Measurements from ENCODE around the gene PCDHA1. TPM values are rescaled to one million over a fixed set of nuclear protein-coding genes. Genes with fewer than 3 reads are reported as not detected.

The PCDHA1 gene
- polyA plus RNA-seq, 3 donors from 2014 or later = not detected

DNA sequence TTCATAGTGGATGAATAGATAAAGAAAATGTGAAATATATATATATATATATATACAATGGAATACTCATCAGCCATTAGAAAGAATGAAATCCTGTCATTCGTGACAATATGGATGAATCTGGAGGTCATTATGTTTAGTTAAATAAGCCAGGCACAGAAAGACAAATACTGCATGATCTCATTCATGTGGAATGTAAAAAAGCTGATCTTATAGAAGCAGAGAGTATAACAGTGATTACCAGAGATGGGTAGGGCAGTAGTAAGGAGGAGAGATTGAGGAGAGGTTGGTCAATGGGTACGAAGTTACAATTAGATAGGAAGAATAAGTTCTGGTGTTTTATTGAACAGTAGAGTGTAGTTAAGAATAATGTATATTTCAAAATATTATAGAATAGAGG is 160.6 kb downstream of the PCDHA1 start:
- Mint-ChIP-seq H3K27me3 (ENCODE audit: low read depth in 3 of 3) (peaks cover 0 to 1% (median under 1%) of the 10 kb centered on the region in 3 donors), H3K9me3 (peaks cover 2 to 24% (median 12%) of the 10 kb centered on the region in 6 donors), H3K36me3 (no peaks in the 10 kb centered on the region), H3K4me3 (no peak overlapping the region), H3K4me1 (no peaks in the 10 kb centered on the region), H3K27ac (no peak overlapping the region)
- DNase-seq = no peak

DNA sequence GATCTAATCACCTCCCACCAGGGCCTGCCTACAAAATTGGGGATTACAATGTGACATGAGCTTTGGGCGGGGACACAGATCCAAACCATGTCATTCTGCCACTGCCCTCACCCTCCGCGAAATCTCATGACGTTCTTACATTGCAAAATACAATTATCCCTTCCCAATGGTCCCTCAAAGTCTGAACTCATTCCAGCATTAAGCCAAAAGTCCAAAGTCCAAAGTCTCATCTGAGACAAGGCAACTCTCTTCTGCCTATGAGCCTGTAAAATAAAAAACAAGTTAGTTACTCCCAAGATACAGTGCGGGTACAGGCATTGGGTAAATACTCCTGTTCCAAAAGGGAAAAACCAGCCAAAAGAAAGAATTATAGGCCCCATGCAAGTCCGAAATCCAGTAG is 165.7 kb downstream of the PCDHA1 start:
- DNase-seq = no peak
- peaks cover 0 to 20% (median 8%) of the 10 kb centered on the region in 6 donors for H3K9me3 Mint-ChIP-seq

DNA sequence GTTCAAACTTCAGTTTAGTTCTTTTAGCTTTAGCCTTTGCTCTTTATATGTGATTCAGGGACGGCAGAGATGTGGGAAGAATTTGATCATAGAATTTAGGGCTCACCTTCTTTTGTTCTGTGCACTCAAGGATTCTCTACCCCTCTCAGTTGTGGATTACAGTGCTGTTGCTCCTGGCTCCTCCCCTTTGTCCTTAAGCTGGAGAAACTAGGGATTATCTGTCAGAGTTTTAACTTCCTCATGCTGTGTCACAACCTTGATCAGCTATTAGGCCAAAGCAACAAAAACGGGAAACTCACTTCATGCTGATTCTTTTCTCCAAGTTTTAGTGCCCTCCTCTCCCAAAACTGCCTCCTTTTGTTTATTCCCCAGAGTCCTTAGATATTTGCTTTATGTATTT is 167.3 kb downstream of the PCDHA1 start:
- H3K27ac Mint-ChIP-seq = no peak overlapping the region
- H3K36me3 Mint-ChIP-seq = no peaks in the 10 kb centered on the region
- peaks cover 0 to 20% (median 8%) of the 10 kb centered on the region in 6 donors for H3K9me3 Mint-ChIP-seq
- peaks cover 0 to 8% (median 5%) of the 10 kb centered on the region in 3 donors for H3K27me3 Mint-ChIP-seq (ENCODE audit: low read depth in 3 of 3)
- no peak overlapping the region for H3K4me3 Mint-ChIP-seq
- H3K4me1 Mint-ChIP-seq = no peaks in the 10 kb centered on the region
- no peak for DNase-seq

More for the DNA sequence above, 165.7 kb downstream of the PCDHA1 start:
- Mint-ChIP-seq H3K4me1 (no peaks in the 10 kb centered on the region), H3K27ac (no peak overlapping the region), H3K36me3 (no peaks in the 10 kb centered on the region), H3K27me3 (ENCODE audit: low read depth in 3 of 3) (peaks cover 0 to 8% (median 5%) of the 10 kb centered on the region in 3 donors), H3K4me3 (no peak overlapping the region)

DNA sequence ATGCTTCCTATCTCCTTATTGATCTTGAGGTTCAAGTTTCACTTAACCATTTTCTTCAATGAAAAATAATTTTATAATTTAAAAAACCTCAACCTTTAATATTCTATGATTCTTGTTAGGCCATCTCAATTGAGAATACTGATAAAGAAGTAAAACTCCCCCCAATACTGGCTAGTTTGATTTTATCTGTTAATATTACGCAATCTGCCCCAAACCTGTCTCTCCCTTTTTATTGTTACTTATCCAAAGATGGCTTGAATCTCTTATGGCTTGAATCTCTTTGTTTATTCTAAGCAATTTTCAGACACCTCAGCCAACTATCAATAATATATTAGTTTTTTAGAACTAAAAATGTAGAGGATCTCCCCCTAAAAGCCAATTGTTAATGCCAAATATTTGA is 176.2 kb downstream of the PCDHA1 start:
- no peak overlapping the region for H3K4me3 Mint-ChIP-seq
- peaks cover 5 to 12% (median 6%) of the 10 kb centered on the region in 3 donors for H3K27me3 Mint-ChIP-seq (ENCODE audit: low read depth in 3 of 3)
- DNase-seq = no peak
- no peak overlapping the region for H3K27ac Mint-ChIP-seq
- H3K9me3 Mint-ChIP-seq = peaks cover 0 to 3% (median 0%) of the 10 kb centered on the region in 6 donors
- no peaks in the 10 kb centered on the region for H3K36me3 Mint-ChIP-seq
- no peaks in the 10 kb centered on the region for H3K4me1 Mint-ChIP-seq

DNA sequence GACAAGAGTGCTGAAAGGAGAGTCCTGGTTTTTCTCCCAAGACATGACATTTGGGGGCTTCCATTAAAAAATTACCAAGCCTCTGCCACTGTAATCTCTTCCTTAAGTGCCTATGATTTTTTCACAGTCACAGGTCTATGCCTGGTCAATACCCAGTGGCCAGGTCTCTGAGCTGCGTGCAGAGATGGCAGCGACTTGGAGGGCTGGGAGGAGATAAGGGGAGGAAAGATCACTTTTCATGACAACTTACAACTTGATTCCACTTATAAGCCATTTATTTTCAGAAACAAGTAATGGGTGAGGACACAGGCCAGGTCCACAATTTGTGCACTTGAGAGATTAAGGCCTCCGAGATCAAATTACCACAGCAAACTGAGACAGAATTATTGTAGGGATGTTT is 178.4 kb downstream of the PCDHA1 start:
- H3K4me1 Mint-ChIP-seq = no peaks in the 10 kb centered on the region
- no peak overlapping the region for H3K4me3 Mint-ChIP-seq
- H3K36me3 Mint-ChIP-seq = no peaks in the 10 kb centered on the region
- H3K9me3 Mint-ChIP-seq = peaks cover 0 to 3% (median 0%) of the 10 kb centered on the region in 6 donors
- H3K27me3 Mint-ChIP-seq (ENCODE audit: low read depth in 3 of 3) = peaks cover 9 to 15% (median 11%) of the 10 kb centered on the region in 3 donors
- H3K27ac Mint-ChIP-seq = no peak overlapping the region
- no peak for DNase-seq

DNA sequence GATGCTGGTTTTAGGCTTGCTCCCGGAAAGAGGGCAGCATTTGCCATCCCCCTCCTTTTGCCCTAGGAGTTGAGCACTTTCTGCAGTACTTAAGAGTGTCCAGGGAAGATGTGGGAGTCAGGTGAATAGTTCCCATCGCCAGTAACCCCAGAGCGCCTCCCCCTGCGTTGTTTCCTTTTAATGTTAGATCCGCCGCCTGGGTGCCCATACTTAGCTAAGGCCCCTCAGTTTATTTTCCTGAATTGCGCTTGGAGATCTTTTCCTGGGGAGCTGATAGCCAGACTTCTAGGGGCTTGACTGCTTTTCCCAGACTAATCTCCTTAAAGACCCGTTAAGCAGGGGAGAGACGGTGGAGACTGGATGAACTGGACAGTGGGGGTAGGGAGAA is 180.0 kb downstream of the PCDHA1 start:
- Mint-ChIP-seq H3K27me3 (ENCODE audit: low read depth in 3 of 3) (peaks cover 9 to 15% (median 11%) of the 10 kb centered on the region in 3 donors), H3K9me3 (peaks cover 0 to 3% (median 0%) of the 10 kb centered on the region in 6 donors), H3K4me1 (no peaks in the 10 kb centered on the region), H3K36me3 (no peaks in the 10 kb centered on the region), H3K4me3 (no peak overlapping the region), H3K27ac (no peak overlapping the region)
- no peak for DNase-seq

DNA sequence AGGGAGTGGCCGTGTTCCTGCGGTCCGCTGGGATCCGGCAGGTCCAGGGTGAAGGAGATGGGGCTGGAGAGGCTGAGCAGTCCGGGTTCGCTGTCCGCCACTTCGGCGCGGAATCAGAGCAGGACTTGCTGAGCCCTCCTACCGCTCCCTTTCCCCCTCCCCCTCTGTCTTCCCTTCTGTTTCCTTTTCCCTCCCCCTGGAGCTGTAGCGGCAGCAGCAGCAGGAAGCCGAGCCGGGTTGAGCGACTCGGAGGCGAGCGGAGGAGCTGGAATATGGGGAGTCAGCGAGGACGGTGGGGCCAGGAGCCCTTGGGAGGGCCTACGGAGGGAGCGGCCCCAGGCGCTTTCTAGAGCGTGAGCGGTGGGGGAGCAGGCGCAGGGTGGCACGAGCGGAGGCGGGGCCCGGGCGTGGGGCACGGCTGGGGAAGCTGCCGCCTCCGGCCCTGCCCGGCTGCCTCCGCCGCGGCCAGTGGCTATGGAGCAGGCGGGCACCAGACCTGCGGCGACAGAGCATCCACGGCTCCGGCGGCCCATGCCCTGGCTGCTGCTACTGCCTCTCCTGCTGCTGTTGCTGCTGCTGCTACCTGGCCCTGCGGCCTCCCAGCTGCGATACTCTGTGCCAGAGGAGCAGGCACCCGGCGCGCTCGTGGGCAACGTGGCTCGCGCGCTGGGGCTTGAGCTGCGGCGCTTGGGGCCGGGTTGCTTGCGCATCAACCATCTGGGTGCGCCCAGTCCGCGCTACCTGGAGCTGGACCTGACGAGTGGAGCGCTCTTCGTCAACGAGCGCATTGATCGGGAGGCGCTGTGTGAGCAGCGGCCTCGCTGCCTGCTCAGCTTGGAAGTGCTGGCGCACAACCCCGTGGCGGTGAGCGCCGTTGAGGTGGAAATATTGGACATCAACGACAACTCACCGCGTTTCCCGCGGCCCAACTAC is 180.6 kb downstream of the PCDHA1 start, which contains the start of gene PCDHAC2:
TSS of gene PCDHAC2 (plus strand) at position 184 of the 933 bp plus-strand sequence. CDS start at position 475, 291 bp downstream.
- no peak for DNase-seq
- Mint-ChIP-seq H3K9me3 (peaks cover 0 to 3% (median 0%) of the 10 kb centered on the region in 6 donors), H3K4me1 (no peaks in the 10 kb centered on the region), H3K4me3 (no peak within 1 kb of the TSS), H3K36me3 (no peaks in the 10 kb centered on the region), H3K27me3 (ENCODE audit: low read depth in 3 of 3) (peaks cover 9 to 15% (median 11%) of the 10 kb centered on the region in 3 donors), H3K27ac (no peak within 1 kb of the TSS)

DNA sequence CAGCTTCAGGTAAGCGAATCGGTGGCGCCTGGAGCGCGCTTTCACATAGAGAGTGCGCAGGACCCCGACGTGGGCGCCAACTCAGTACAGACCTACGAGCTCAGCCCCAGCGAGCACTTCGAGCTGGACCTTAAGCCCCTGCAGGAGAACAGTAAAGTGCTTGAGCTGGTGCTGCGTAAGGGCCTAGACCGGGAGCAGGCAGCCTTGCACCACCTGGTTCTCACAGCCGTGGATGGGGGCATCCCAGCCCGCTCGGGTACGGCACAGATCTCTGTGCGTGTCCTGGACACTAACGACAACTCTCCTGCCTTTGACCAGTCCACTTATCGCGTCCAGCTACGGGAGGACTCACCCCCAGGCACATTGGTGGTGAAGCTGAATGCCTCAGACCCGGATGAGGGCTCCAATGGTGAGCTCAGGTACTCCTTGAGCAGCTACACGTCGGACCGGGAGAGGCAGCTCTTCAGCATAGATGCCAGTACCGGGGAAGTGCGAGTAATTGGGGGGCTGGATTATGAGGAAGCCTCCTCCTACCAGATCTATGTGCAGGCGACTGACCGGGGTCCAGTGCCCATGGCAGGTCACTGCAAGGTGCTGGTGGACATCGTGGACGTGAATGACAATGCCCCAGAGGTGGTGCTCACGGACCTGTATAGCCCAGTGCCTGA is 181.4 kb downstream of the PCDHA1 start:
- no peaks in the 10 kb centered on the region for H3K4me1 Mint-ChIP-seq
- peaks cover 9 to 15% (median 9%) of the 10 kb centered on the region in 3 donors for H3K27me3 Mint-ChIP-seq (ENCODE audit: low read depth in 3 of 3)
- no peak overlapping the region for H3K4me3 Mint-ChIP-seq
- no peak overlapping the region for H3K27ac Mint-ChIP-seq
- peaks cover 0 to 3% (median 0%) of the 10 kb centered on the region in 6 donors for H3K9me3 Mint-ChIP-seq
- H3K36me3 Mint-ChIP-seq = no peaks in the 10 kb centered on the region
- no peak for DNase-seq

GRCh38 chr5:140969880-140970279 is 183.9 kb downstream of the PCDHA1 start:
- H3K36me3 Mint-ChIP-seq = no peaks in the 10 kb centered on the region
- H3K27me3 Mint-ChIP-seq (ENCODE audit: low read depth in 3 of 3) = peaks cover 9 to 12% (median 10%) of the 10 kb centered on the region in 3 donors
- no peak overlapping the region for H3K4me3 Mint-ChIP-seq
- no peak overlapping the region for H3K27ac Mint-ChIP-seq
- H3K4me1 Mint-ChIP-seq = no peaks in the 10 kb centered on the region
- no peak for DNase-seq
- H3K9me3 Mint-ChIP-seq = peaks cover 0 to 5% (median 0%) of the 10 kb centered on the region in 6 donors

GRCh38 chr5:140973550-140973949 is 187.6 kb downstream of the PCDHA1 start:
- Mint-ChIP-seq H3K27ac (peak overlapping the region in 1 of 6 donors; percentile 4), H3K9me3 (peaks cover 0 to 5% (median 0%) of the 10 kb centered on the region in 6 donors), H3K4me1 (no peaks in the 10 kb centered on the region), H3K4me3 (no peak overlapping the region), H3K27me3 (ENCODE audit: low read depth in 3 of 3) (peaks cover 0 to 2% (median 0%) of the 10 kb centered on the region in 3 donors), H3K36me3 (no peaks in the 10 kb centered on the region)
- DNase-seq = no peak

GRCh38 chr5:140977003-140977402 is 191.1 kb downstream of the PCDHA1 start:
- H3K4me1 Mint-ChIP-seq = no peaks in the 10 kb centered on the region
- no peak overlapping the region for H3K27ac Mint-ChIP-seq
- H3K9me3 Mint-ChIP-seq = peaks cover 0 to 10% (median 0%) of the 10 kb centered on the region in 6 donors

DNA sequence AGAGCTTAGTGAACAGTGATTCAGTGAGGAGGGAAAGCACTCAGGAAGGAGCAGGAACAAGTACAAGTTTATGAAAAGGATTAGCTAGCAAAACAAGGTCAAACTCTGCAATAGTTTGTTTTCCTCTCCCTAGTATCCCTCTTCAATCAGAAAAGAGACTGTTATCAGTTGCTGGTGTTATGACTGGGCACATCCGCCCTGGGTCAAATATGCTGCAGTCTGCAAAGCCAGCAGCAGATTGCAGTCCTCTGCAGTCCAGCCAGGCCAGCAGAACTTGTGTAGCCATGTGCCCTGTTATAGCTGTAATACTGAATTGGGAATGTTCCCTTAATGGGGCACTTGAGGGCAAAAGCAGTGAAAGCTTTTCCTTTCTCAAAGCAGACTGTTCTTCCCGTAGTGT is 192.3 kb downstream of the PCDHA1 start:
- Mint-ChIP-seq H3K4me1 (no peaks in the 10 kb centered on the region), H3K4me3 (no peak overlapping the region), H3K36me3 (no peaks in the 10 kb centered on the region), H3K9me3 (peaks cover 0 to 8% (median 0%) of the 10 kb centered on the region in 6 donors), H3K27me3 (ENCODE audit: low read depth in 3 of 3) (peaks cover 0 to 5% (median 0%) of the 10 kb centered on the region in 3 donors), H3K27ac (no peak overlapping the region)
- no peak for DNase-seq

More at GRCh38 chr5:140977003-140977402, 191.1 kb downstream of the PCDHA1 start:
- no peaks in the 10 kb centered on the region for H3K36me3 Mint-ChIP-seq
- no peak overlapping the region for H3K4me3 Mint-ChIP-seq
- peaks cover 0 to 5% (median 0%) of the 10 kb centered on the region in 3 donors for H3K27me3 Mint-ChIP-seq (ENCODE audit: low read depth in 3 of 3)
- no peak for DNase-seq

DNA sequence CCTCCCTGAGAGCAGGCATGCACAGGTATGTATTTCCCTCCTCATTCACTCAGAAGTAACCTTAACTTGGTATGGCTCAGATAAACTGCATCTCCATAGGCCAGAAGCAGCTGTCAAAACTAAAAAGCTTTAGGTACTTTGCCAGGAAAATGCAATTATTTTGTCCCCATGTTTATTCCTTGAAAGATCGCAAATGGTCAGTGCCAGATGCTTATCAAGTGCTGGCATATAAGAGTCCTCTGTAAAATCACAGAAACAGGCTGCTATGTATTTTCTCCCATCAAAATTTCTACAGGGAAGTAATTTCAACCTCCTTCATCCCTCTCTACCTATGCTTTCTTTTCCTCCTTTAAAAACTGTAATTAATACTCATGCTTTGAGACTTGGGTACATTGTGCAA is 193.0 kb downstream of the PCDHA1 start:
- Mint-ChIP-seq H3K36me3 (no peaks in the 10 kb centered on the region), H3K9me3 (peaks cover 0 to 5% (median 0%) of the 10 kb centered on the region in 6 donors), H3K27ac (no peak overlapping the region), H3K4me3 (no peak overlapping the region), H3K4me1 (no peaks in the 10 kb centered on the region), H3K27me3 (ENCODE audit: low read depth in 3 of 3) (peaks cover 0 to 5% (median 0%) of the 10 kb centered on the region in 3 donors)
- DNase-seq = no peak

Data from immature natural killer cell (primary cell).